Erythroblast (primary cell): ENCODE measurements around the gene HSPB9.

Source experiments
- GATA1 ChIP-seq: IDR thresholded peaks from 2 replicates; pipeline ENCODE4 v1.6.1; 2011; ENCODE audit warnings: low read depth, mild to moderate bottlenecking, control low read depth, low read length, moderate library complexity
- POLR2A ChIP-seq: IDR thresholded peaks from 2 replicates; pipeline ENCODE4 v1.6.1; 2011; ENCODE audit warnings: mild to moderate bottlenecking, low read length

- TF ChIP-seq POLR2A (no peak), GATA1 (no peak)
These were observed 5.8 kb upstream of the HSPB9 start for GRCh38 chr17:42116705-42117396.
